GM23248 (cell line): Measurements from ENCODE around the gene TMEM247.

Experiments used
- EZH2 ChIP-seq: fragments of 200-600 bp; sonication (generic); IDR thresholded peaks from 2 replicates; pipeline ENCODE4 v1.6.1; 2018; ENCODE audit warnings: antibody characterized with exemption, mild to moderate bottlenecking; ENCODE audit not compliant: insufficient read depth, poor library complexity, severe bottlenecking
- EZH2phosphoT487 ChIP-seq: fragments of 200-600 bp; sonication (generic); IDR thresholded peaks from 2 replicates; pipeline ENCODE4 v1.6.1; 2018; ENCODE audit warnings: antibody characterized with exemption, moderate library complexity, mild to moderate bottlenecking, low read depth; ENCODE audit not compliant: insufficient read depth

GRCh38 chr2:46521215-46521683 is 41.9 kb downstream of the TMEM247 start:
- TF ChIP-seq EZH2phosphoT487 (no peak), EZH2 (no peak)
